Neural progenitor cell (in vitro differentiated cells): Measurements from ENCODE around the gene UNCX. TPM values are rescaled to one million over a fixed set of nuclear protein-coding genes. Genes with fewer than 3 reads are reported as not detected.
"Not testable (repeated sequence)": the region's sequence is repeated elsewhere in the genome, so short reads cannot be mapped to it uniquely, and the experiment has no call there.

Source experiments
- DNase-seq: peaks from one replicate; pipeline ENCODE4 v3.0.0-alpha.2; 2016; ENCODE audit warnings: low spot score
- H2AFZ ChIP-seq: fragments of 200-600 bp; sonication (generic); replicated peaks from 2 replicates; pipeline ENCODE4 v1.6.1; 2016; ENCODE audit warnings: antibody characterized with exemption
- H3F3A ChIP-seq: fragments of 200-600 bp; sonication (generic); 2 replicates; pipeline ENCODE4 v1.6.1; 2016; ENCODE audit warnings: antibody characterized with exemption, low read depth
- H3K27ac ChIP-seq: fragments of 200-600 bp; sonication (generic); 2 replicates; pipeline ENCODE4 v1.5.1; 2016; ENCODE audit warnings: mild to moderate bottlenecking
- H3K27me3 ChIP-seq: fragments of 200-600 bp; sonication (generic); 2 replicates; pipeline ENCODE4 v1.6.1; 2016; ENCODE audit warnings: mild to moderate bottlenecking, moderate library complexity
- H3K36me3 ChIP-seq: fragments of 200-600 bp; sonication (generic); 2 replicates; pipeline ENCODE4 v1.5.1; 2016
- H3K4me1 ChIP-seq: fragments of 200-600 bp; sonication (generic); 2 replicates; pipeline ENCODE4 v1.6.1; 2016; ENCODE audit warnings: mixed run types
- H3K4me2 ChIP-seq: fragments of 200-600 bp; sonication (generic); 2 replicates; pipeline ENCODE4 v1.6.1; 2016
- H3K4me3 ChIP-seq: fragments of 200-600 bp; sonication (generic); 2 replicates; pipeline ENCODE4 v1.5.1; 2016
- H3K79me2 ChIP-seq: fragments of 200-600 bp; sonication (generic); 2 replicates; pipeline ENCODE4 v1.6.1; 2016; ENCODE audit warnings: low read depth
- H3K9ac ChIP-seq: fragments of 200-600 bp; sonication (generic); 2 replicates; pipeline ENCODE4 v1.6.1; 2016
- H3K9me3 ChIP-seq: fragments of 200-600 bp; sonication (generic); 2 replicates; pipeline ENCODE4 v1.5.1; 2016; ENCODE audit warnings: low read depth
- H4K20me1 ChIP-seq: fragments of 200-600 bp; sonication (generic); 2 replicates; pipeline ENCODE4 v1.6.1; 2016; ENCODE audit warnings: low read depth
- H3K27ac Mint-ChIP-seq: 3 replicates; pipeline ENCODE4 v1.8.0; 2021; ENCODE audit warnings: mixed read lengths
- H3K27me3 Mint-ChIP-seq: 2 replicates; pipeline ENCODE4 v1.8.0; 2022; ENCODE audit warnings: low read depth, mild to moderate bottlenecking, inconsistent platforms, moderate library complexity, mixed read lengths; ENCODE audit not compliant: insufficient read depth
- H3K36me3 Mint-ChIP-seq: 3 replicates; pipeline ENCODE4 v1.8.0; 2021; ENCODE audit warnings: mixed read lengths
- H3K4me1 Mint-ChIP-seq: 3 replicates; pipeline ENCODE4 v1.8.0; 2021; ENCODE audit warnings: mixed read lengths
- H3K4me3 Mint-ChIP-seq: 3 replicates; pipeline ENCODE4 v1.8.0; 2021; ENCODE audit warnings: mild to moderate bottlenecking, moderate library complexity, mixed read lengths
- H3K9me3 Mint-ChIP-seq: 3 replicates; pipeline ENCODE4 v1.8.0; 2020; ENCODE audit warnings: mixed read lengths
- CTCF ChIP-seq: fragments of 200-600 bp; sonication (generic); IDR thresholded peaks from 2 replicates; pipeline ENCODE4 v1.5.1; 2017; ENCODE audit warnings: antibody characterized with exemption, mild to moderate bottlenecking
- EZH2 ChIP-seq: fragments of 200-600 bp; sonication (generic); IDR thresholded peaks from 2 replicates; pipeline ENCODE4 v1.6.1; 2017; ENCODE audit warnings: antibody characterized with exemption, mild to moderate bottlenecking, moderate library complexity
- EZH2phosphoT487 ChIP-seq: fragments of 200-600 bp; sonication (generic); IDR thresholded peaks from 2 replicates; pipeline ENCODE4 v1.6.1; 2017; ENCODE audit warnings: antibody characterized with exemption
- total RNA-seq: library from RNA; depleted of rRNA; stranded (reverse); fragments of >200 nt; gene quantifications from 2 replicates; pipeline ENCODE4 v1.2.3, GENCODE V29; 2015; ENCODE audit warnings: low replicate concordance

The UNCX gene
- total RNA-seq, 1 donor from 2014 or later = not detected

- H3K4me3 ChIP-seq = no peak overlapping the region
- Mint-ChIP-seq H3K27me3 (peaks cover 27% of the 10 kb centered on the region), H3K9me3 (peaks cover 4% of the 10 kb centered on the region), H3K27ac (no peak overlapping the region), H3K36me3 (no peaks in the 10 kb centered on the region), H3K4me1 (no peaks in the 10 kb centered on the region), H3K4me3 (no peak overlapping the region)
- H3K4me1 ChIP-seq = no peaks in the 10 kb centered on the region
- no peaks in the 10 kb centered on the region for H4K20me1 ChIP-seq
- no peak overlapping the region for H2AFZ ChIP-seq
- peaks cover 8% of the 10 kb centered on the region for H3F3A ChIP-seq
- H3K9ac ChIP-seq = no peak overlapping the region
- DNase-seq = no peak
- H3K9me3 ChIP-seq = no peaks in the 10 kb centered on the region
- no peak overlapping the region for H3K4me2 ChIP-seq
- H3K27ac ChIP-seq = no peak overlapping the region
- no peaks in the 10 kb centered on the region for H3K36me3 ChIP-seq
- H3K27me3 ChIP-seq = peaks cover 25% of the 10 kb centered on the region
- TF ChIP-seq CTCF (no peak), EZH2phosphoT487 (no peak), EZH2 (no peak)
- H3K79me2 ChIP-seq = no peaks in the 10 kb centered on the region
Measured at GRCh38 chr7:1278543-1278942, 45.9 kb downstream of the UNCX start.

- H3K27ac Mint-ChIP-seq = no peak overlapping the region
Measured at GRCh38 chr7:1279041-1279440, 46.4 kb downstream of the UNCX start.

GRCh38 chr7:1279895-1280294 lies 47.2 kb downstream of the UNCX start:
- H3K4me3 ChIP-seq, H3K4me3 Mint-ChIP-seq, H3K9me3 ChIP-seq, H3K9ac ChIP-seq, H3K9me3 Mint-ChIP-seq, H3K27ac ChIP-seq, H2AFZ ChIP-seq, H3F3A ChIP-seq, H3K4me2 ChIP-seq, H3K27ac Mint-ChIP-seq, H3K4me1 ChIP-seq, H4K20me1 ChIP-seq, H3K36me3 Mint-ChIP-seq, H3K79me2 ChIP-seq, DNase-seq, H3K36me3 ChIP-seq, H3K4me1 Mint-ChIP-seq: not testable (repeated sequence)
- H3K27me3 Mint-ChIP-seq = peaks cover 27% of the 10 kb centered on the region
- H3K27me3 ChIP-seq = peaks cover 25% of the 10 kb centered on the region

More at GRCh38 chr7:1279041-1279440, 46.4 kb downstream of the UNCX start:
- peaks cover 27% of the 10 kb centered on the region for H3K27me3 Mint-ChIP-seq
- H3K27me3 ChIP-seq = peaks cover 25% of the 10 kb centered on the region
- H3K27ac ChIP-seq = no peak overlapping the region
- no peak overlapping the region for H3K4me2 ChIP-seq
- peaks cover 4% of the 10 kb centered on the region for H3K9me3 Mint-ChIP-seq
- no peaks in the 10 kb centered on the region for H3K79me2 ChIP-seq
- H4K20me1 ChIP-seq = no peaks in the 10 kb centered on the region
- no peaks in the 10 kb centered on the region for H3K36me3 Mint-ChIP-seq
- no peak for DNase-seq
- no peak for TF ChIP-seq CTCF
- no peak for TF ChIP-seq EZH2
- TF ChIP-seq EZH2phosphoT487 = no peak
- H3K4me1 Mint-ChIP-seq = no peaks in the 10 kb centered on the region
- no peaks in the 10 kb centered on the region for H3K9me3 ChIP-seq
- H3K4me3 Mint-ChIP-seq = no peak overlapping the region
- H3F3A ChIP-seq = peaks cover 8% of the 10 kb centered on the region
- no peak overlapping the region for H3K4me3 ChIP-seq
- H3K9ac ChIP-seq = no peak overlapping the region
- no peaks in the 10 kb centered on the region for H3K4me1 ChIP-seq
- no peak overlapping the region for H2AFZ ChIP-seq
- H3K36me3 ChIP-seq = no peaks in the 10 kb centered on the region

- Histone ChIP-seq H3K4me2 (no peak overlapping the region), H3K27ac (no peak overlapping the region), H3F3A (no peaks in the 10 kb centered on the region), H4K20me1 (no peaks in the 10 kb centered on the region), H3K9ac (no peak overlapping the region), H3K4me3 (no peak overlapping the region), H3K79me2 (no peaks in the 10 kb centered on the region), H3K36me3 (no peaks in the 10 kb centered on the region), H3K27me3 (peaks cover 25% of the 10 kb centered on the region), H3K4me1 (no peaks in the 10 kb centered on the region), H3K9me3 (no peaks in the 10 kb centered on the region), H2AFZ (no peak overlapping the region)
- TF ChIP-seq EZH2phosphoT487 = no peak
- TF ChIP-seq EZH2 = no peak
- no peak for TF ChIP-seq CTCF
- H3K27me3 Mint-ChIP-seq = peaks cover 27% of the 10 kb centered on the region
- H3K4me1 Mint-ChIP-seq = no peaks in the 10 kb centered on the region
- peaks cover 4% of the 10 kb centered on the region for H3K9me3 Mint-ChIP-seq
- DNase-seq = no peak
- no peak overlapping the region for H3K27ac Mint-ChIP-seq
- H3K4me3 Mint-ChIP-seq = no peak overlapping the region
- H3K36me3 Mint-ChIP-seq = no peaks in the 10 kb centered on the region
Measured at GRCh38 chr7:1281068-1281467, 48.4 kb downstream of the UNCX start.
